HUES6 (cell line): Measurements from ENCODE around the gene MYO18B.

Source experiments
- H3K27ac ChIP-seq: 2 replicates; pipeline ENCODE4 v1.7.0; 2013; ENCODE audit warnings: low read depth, mild to moderate bottlenecking, low read length, inconsistent platforms
- H3K27me3 ChIP-seq: 2 replicates; pipeline ENCODE4 v1.6.1; 2013; ENCODE audit warnings: low read length; ENCODE audit not compliant: control insufficient read depth, insufficient read depth
- H3K36me3 ChIP-seq: 2 replicates; pipeline ENCODE4 v1.6.1; 2013; ENCODE audit warnings: low read length; ENCODE audit not compliant: control insufficient read depth, insufficient read depth
- H3K4me1 ChIP-seq: 2 replicates; pipeline ENCODE4 v1.6.1; 2013; ENCODE audit warnings: low read length; ENCODE audit not compliant: control insufficient read depth, insufficient read depth
- H3K4me3 ChIP-seq: 2 replicates; pipeline ENCODE4 v1.5.1; 2013; ENCODE audit warnings: low read depth, low read length
- H3K9ac ChIP-seq: one replicate; pipeline ENCODE4 v1.6.1; 2013; ENCODE audit warnings: mild to moderate bottlenecking, low read length
- H3K9me3 ChIP-seq: 2 replicates; pipeline ENCODE4 v1.6.1; 2013; ENCODE audit warnings: low read depth, low read length; ENCODE audit not compliant: control insufficient read depth, insufficient read depth

MYO18B gene

DNA sequence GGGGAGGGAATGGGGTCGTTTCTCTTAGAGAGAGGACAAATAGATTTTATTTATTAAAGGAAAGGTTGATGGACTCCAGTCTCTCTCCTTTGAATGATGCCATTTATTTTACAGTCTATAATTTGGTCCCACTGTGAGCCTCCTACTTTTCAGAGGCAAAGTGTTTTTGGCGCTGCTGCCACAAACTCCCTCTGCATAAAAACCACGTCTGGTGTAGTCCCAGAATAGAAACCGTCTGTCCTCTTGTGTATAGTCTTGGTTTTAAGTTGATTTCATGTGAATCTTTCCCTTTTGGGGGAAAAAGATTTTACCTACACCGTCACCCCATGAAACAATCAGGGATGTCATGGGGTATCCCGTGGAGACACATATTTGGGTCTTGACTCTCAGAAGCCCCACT is 283.6 kb downstream of the MYO18B start:
- Histone ChIP-seq H3K9ac (no peak overlapping the region), H3K9me3 (no peaks in the 10 kb centered on the region), H3K27me3 (peaks cover 6% of the 10 kb centered on the region; the same call in 1 of the 2 replicates), H3K36me3 (no peaks in the 10 kb centered on the region), H3K4me3 (no peak overlapping the region), H3K4me1 (no peaks in the 10 kb centered on the region), H3K27ac (no peak overlapping the region)

DNA sequence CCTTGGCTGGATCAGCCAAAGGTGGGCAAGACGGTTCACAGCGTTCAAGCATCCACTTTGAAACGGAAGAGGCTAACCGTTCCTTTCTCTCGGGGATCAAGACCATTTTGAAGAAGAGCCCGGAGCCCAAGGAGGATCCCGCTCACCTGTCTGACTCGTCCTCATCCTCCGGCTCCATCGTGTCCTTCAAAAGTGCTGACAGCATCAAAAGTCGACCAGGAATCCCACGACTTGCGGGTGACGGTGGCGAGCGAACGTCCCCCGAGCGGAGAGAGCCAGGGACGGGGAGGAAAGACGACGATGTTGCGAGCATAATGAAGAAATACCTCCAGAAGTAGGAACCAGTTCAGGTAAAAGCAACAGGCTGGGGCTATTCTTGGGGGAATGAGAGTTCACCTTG is 285.4 kb downstream of the MYO18B start:
- Histone ChIP-seq H3K36me3 (no peaks in the 10 kb centered on the region), H3K9me3 (no peaks in the 10 kb centered on the region; the same call in 1 of the 2 replicates), H3K9ac (no peak overlapping the region)

GRCh38 chr22:26031641-26032040 is 289.7 kb downstream of the MYO18B start:
- Histone ChIP-seq H3K9me3 (peaks cover 26% of the 10 kb centered on the region), H3K36me3 (no peaks in the 10 kb centered on the region), H3K27ac (no peak overlapping the region), H3K4me1 (no peaks in the 10 kb centered on the region), H3K4me3 (no peak overlapping the region), H3K9ac (no peak overlapping the region), H3K27me3 (peaks cover 6% of the 10 kb centered on the region; the same call in 1 of the 2 replicates)

More for the DNA sequence above, 285.4 kb downstream of the MYO18B start:
- H3K27me3 ChIP-seq = peaks cover 6% of the 10 kb centered on the region; the same call in 1 of the 2 replicates
- no peak overlapping the region for H3K27ac ChIP-seq
- no peaks in the 10 kb centered on the region for H3K4me1 ChIP-seq
- no peak overlapping the region for H3K4me3 ChIP-seq

DNA sequence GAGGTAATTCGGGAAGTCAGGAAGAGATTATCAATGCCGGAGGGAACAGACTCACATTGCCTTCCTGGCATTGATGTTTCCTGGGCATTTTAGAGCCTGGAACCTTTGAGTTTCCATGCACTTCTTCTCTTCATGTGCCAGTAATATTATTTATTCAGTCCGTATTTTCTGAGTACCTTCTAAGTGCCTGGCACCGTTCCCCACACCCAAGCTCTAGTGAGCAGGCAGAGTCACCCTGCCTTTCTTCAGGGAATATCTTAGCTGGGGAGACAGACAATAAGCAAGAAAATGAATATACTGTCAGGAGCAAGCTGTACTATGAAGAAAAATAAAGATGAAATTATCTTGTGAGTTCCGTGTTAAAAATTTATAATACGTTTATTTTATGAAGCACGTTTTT is 291.1 kb downstream of the MYO18B start:
- no peak overlapping the region for H3K4me3 ChIP-seq
- no peaks in the 10 kb centered on the region for H3K27me3 ChIP-seq
- H3K9me3 ChIP-seq = peaks cover 37% of the 10 kb centered on the region

DNA sequence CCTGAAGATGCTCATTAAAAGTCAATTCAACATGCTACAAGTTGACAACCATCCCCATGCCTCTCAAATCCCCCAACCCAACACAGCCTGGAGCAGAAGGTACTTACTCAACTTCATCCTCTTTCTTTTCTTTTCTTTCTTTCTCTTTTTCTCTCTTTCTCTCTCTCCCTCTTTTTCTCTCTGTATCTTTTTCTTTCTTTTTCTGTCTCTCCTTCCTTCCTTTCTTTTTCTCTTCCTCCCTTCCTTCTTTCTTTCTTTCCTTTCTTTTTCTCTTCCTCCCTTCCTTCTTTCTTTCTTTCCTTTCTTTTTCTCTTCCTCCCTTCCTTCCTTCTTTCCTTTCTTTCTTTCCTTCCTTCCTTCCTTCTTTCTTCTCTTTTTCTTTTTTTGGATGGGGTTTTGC is 291.6 kb downstream of the MYO18B start:
- Histone ChIP-seq H3K9me3 (peaks cover 40% of the 10 kb centered on the region), H3K27ac (no peak overlapping the region), H3K27me3 (no peaks in the 10 kb centered on the region)

More for the DNA sequence above, 291.1 kb downstream of the MYO18B start:
- H3K4me1 ChIP-seq = no peaks in the 10 kb centered on the region
- H3K36me3 ChIP-seq = no peaks in the 10 kb centered on the region
- H3K27ac ChIP-seq = no peak overlapping the region
- no peak overlapping the region for H3K9ac ChIP-seq

GRCh38 chr22:26035523-26035922 is 293.5 kb downstream of the MYO18B start:
- Histone ChIP-seq H3K36me3 (no peaks in the 10 kb centered on the region), H3K4me1 (peaks cover 7% of the 10 kb centered on the region; the same call in 1 of the 2 replicates), H3K4me3 (no peak overlapping the region), H3K9ac (no peak overlapping the region), H3K27ac (no peak overlapping the region), H3K9me3 (peaks cover 40% of the 10 kb centered on the region), H3K27me3 (no peaks in the 10 kb centered on the region)

More for the DNA sequence above, 291.6 kb downstream of the MYO18B start:
- Histone ChIP-seq H3K36me3 (no peaks in the 10 kb centered on the region), H3K4me3 (no peak overlapping the region), H3K9ac (no peak overlapping the region), H3K4me1 (peaks cover 1% of the 10 kb centered on the region; the same call in 1 of the 2 replicates)

DNA sequence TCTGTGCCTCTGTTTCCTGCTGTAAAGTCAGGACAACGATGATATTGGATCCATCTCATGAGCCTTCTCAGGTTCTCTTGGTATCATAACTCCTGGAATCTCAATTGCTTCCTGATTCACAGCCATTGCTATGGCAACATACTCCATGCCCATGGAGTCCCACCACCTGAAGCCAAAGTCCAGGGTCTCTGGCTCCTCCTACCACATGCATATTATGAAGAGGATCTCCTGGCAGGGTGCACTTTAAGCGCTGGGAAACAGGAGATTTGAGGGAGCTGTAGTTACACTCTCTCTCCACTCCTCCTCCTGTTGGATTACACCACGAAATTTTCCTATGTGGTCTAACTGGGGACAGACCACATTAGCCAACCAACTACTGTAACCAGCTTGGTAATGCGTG is 296.4 kb downstream of the MYO18B start:
- H3K4me1 ChIP-seq = peaks cover 7% of the 10 kb centered on the region; the same call in 1 of the 2 replicates
- no peak overlapping the region for H3K4me3 ChIP-seq
- H3K27ac ChIP-seq = no peak overlapping the region
- H3K9ac ChIP-seq = no peak overlapping the region
- no peaks in the 10 kb centered on the region for H3K27me3 ChIP-seq
- peaks cover 40% of the 10 kb centered on the region for H3K9me3 ChIP-seq
- no peaks in the 10 kb centered on the region for H3K36me3 ChIP-seq

DNA sequence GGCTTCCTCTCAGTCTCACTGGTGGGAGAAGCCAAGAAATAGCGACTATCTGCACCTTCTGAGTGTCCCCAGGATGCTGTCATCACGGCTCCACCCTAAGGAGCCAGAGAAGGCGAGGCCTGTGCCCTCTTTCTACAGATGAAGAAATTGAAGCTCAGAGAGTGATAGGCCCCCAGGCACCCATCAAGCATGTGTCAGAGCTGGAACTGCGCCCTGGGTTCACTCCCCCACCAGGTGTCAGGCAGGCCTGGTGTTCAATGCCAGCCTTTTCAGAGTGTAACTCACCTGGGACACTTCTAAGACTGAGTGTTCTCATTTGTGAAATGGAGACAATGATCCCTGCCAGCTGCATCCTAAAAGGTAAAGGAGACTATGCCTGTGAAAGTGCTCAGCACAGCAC is 299.9 kb downstream of the MYO18B start:
- no peaks in the 10 kb centered on the region for H3K27me3 ChIP-seq
- no peak overlapping the region for H3K9ac ChIP-seq
- no peaks in the 10 kb centered on the region for H3K36me3 ChIP-seq
- no peak overlapping the region for H3K4me3 ChIP-seq
- H3K4me1 ChIP-seq = peaks cover 7% of the 10 kb centered on the region; the same call in 1 of the 2 replicates
- H3K27ac ChIP-seq = no peak overlapping the region
- peaks cover 12% of the 10 kb centered on the region for H3K9me3 ChIP-seq

DNA sequence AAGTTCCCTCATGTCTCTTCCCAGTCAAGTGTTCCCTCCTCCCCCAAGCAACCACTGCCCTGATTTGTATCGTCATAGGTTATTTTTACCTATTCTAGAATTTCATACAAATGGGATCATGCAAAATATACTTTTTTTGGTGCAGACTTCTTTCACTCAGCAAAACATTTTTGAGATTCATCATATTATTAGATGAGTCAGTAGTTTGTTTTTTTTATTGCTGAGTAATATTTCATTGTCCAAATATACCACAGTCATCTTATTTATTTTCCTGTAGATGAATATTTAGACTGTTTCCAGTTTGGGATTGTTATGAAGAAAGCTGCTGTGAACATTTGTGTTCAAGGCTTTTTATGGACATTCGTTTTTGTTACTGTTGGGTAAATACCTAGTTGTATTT is 301.0 kb downstream of the MYO18B start:
- H3K9ac ChIP-seq = no peak overlapping the region
- H3K36me3 ChIP-seq = no peaks in the 10 kb centered on the region
- no peaks in the 10 kb centered on the region for H3K27me3 ChIP-seq
- H3K4me3 ChIP-seq = no peak overlapping the region
- 0 out of 2 replicates have a peak, but pooled peaks cover 3% of the 10 kb centered on the region for H3K9me3 ChIP-seq
- peaks cover 7% of the 10 kb centered on the region; the same call in 1 of the 2 replicates for H3K4me1 ChIP-seq
- no peak overlapping the region for H3K27ac ChIP-seq

DNA sequence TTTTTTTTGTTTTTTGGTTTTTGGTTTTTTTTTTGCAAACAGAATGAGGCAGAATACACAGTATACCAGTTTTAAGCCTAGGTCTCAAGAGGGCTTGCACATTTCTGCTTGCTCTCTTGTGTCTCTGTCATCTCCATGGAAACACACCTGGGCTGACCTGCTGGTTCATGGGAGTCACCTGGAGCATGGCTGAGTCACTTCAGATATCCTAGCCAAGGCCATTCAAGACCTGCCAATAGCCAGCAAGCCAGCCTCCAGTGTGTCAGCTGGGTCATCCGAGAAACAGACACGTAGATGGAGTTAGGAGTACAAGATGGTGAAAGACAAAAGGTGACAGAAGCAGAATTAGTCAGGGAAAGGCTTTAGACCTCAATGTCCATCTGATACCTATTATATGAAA is 303.1 kb downstream of the MYO18B start:
- Histone ChIP-seq H3K4me3 (no peak overlapping the region), H3K9me3 (no peaks in the 10 kb centered on the region), H3K27me3 (no peaks in the 10 kb centered on the region), H3K4me1 (no peaks in the 10 kb centered on the region; the same call in 1 of the 2 replicates), H3K9ac (no peak overlapping the region), H3K36me3 (no peaks in the 10 kb centered on the region), H3K27ac (no peak overlapping the region)

GRCh38 chr22:26045860-26046259 is 303.9 kb downstream of the MYO18B start:
- Histone ChIP-seq H3K4me3 (no peak overlapping the region), H3K36me3 (no peaks in the 10 kb centered on the region), H3K9me3 (no peaks in the 10 kb centered on the region), H3K27ac (no peak overlapping the region), H3K4me1 (no peaks in the 10 kb centered on the region; the same call in 1 of the 2 replicates), H3K9ac (no peak overlapping the region), H3K27me3 (no peaks in the 10 kb centered on the region)
